HL-60 (cell line): ENCODE measurements around the gene CREB3.

Source experiments
- DNase-seq, 2 experiments: peaks; one replicate each; pipeline ENCODE4 v3.0.0-alpha.2; 2010 to 2020; ENCODE audit warnings: low read depth in 1 of 2, low spot score in 1 of 2
- H3K27ac ChIP-seq: fragments of 250-450 bp; sonication (Bioruptor Pico); replicated peaks from 2 replicates; pipeline ENCODE4 v1.5.1; 2020; ENCODE audit warnings: mild to moderate bottlenecking, moderate library complexity
- H3K27me3 ChIP-seq: fragments of 250-450 bp; sonication (Bioruptor Pico); 2 replicates; pipeline ENCODE4 v1.5.1; 2021; ENCODE audit warnings: mild to moderate bottlenecking, moderate library complexity; ENCODE audit not compliant: insufficient read depth, poor library complexity, severe bottlenecking
- H3K4me3 ChIP-seq: replicated peaks from 2 replicates; pipeline ENCODE4 v1.5.1; 2011; ENCODE audit warnings: mild to moderate bottlenecking, control low read depth, low read length; ENCODE audit not compliant: insufficient read depth
- CTCF ChIP-seq: IDR thresholded peaks from one replicate; pipeline ENCODE4 v1.5.1; 2011; ENCODE audit warnings: low read length, control low read depth, inconsistent platforms; ENCODE audit not compliant: insufficient read depth
- GABPA ChIP-seq: IDR thresholded peaks from 2 replicates; pipeline ENCODE4 v1.6.1; 2012; ENCODE audit warnings: low read depth
- POLR2AphosphoS5 ChIP-seq: IDR thresholded peaks from 2 replicates; pipeline ENCODE4 v1.6.1; 2012; ENCODE audit warnings: low read depth
- REST ChIP-seq: IDR thresholded peaks from 2 replicates; pipeline ENCODE4 v1.6.1; 2012; ENCODE audit warnings: low read depth; ENCODE audit not compliant: insufficient replicate concordance
- SPI1 ChIP-seq: IDR thresholded peaks from 2 replicates; pipeline ENCODE4 v1.6.1; 2012; ENCODE audit warnings: low read depth, mild to moderate bottlenecking, borderline replicate concordance

Gene CREB3

GRCh38 chr9:35771943-35772342, 39.5 kb downstream of the CREB3 start:
- Histone ChIP-seq H3K27ac (no peak overlapping the region), H3K4me3 (no peak overlapping the region), H3K27me3 (no peaks in the 10 kb centered on the region)
- no peak for DNase-seq
- TF ChIP-seq SPI1 (no peak), GABPA (no peak), POLR2AphosphoS5 (no peak), CTCF (no peak), REST (no peak)

GRCh38 chr9:35774907-35775635, 42.6 kb downstream of the CREB3 start:
- Histone ChIP-seq H3K4me3 (no peak overlapping the region), H3K27me3 (no peaks in the 10 kb centered on the region), H3K27ac (peak overlapping the region; percentile 51)
- DNase-seq: peak; percentile 45 to 83
- peak; percentile 90 for TF ChIP-seq SPI1
- no peak for TF ChIP-seq POLR2AphosphoS5
- TF ChIP-seq GABPA: peak; percentile 45; the same call in 1 of the 2 replicates
- no peak for TF ChIP-seq REST

GRCh38 chr9:35776018-35776417, 43.6 kb downstream of the CREB3 start:
- Histone ChIP-seq H3K27ac (peak overlapping the region; percentile 51), H3K27me3 (no peaks in the 10 kb centered on the region), H3K4me3 (no peak overlapping the region)
- TF ChIP-seq CTCF: no peak
- no peak for TF ChIP-seq POLR2AphosphoS5
- no peak for TF ChIP-seq REST
- no peak for TF ChIP-seq SPI1
- TF ChIP-seq GABPA: no peak
- DNase-seq: no peak
